ENCODE data around the gene PCNA.

Gene PCNA

GRCh38 chr20:5119435-5120184 lies at the start of gene PCNA:
PCNA (minus strand) TSS chr20:5119958; CDS start chr20:5119798, 160 bp downstream.
- DNase-seq (ENCODE audit: low read depth), result peak; percentile 95

GRCh38 chr20:5168651-5169396 lies 49.1 kb upstream of the PCNA start:
- DNase-seq (ENCODE audit: low read depth), result no peak

- no peak for DNase-seq (ENCODE audit: low read depth)
Measured at GRCh38 chr20:5164645-5165625, 45.2 kb upstream of the PCNA start.

- no peak for DNase-seq (ENCODE audit: low read depth)
Measured at GRCh38 chr20:5161536-5162164, 41.9 kb upstream of the PCNA start.

GRCh38 chr20:5160882-5161281 lies 41.1 kb upstream of the PCNA start:
- DNase-seq (ENCODE audit: low read depth), result no peak

GRCh38 chr20:5159928-5160327 lies 40.2 kb upstream of the PCNA start:
- DNase-seq (ENCODE audit: low read depth), result no peak

GRCh38 chr20:5156675-5157448 lies 37.1 kb upstream of the PCNA start:
- DNase-seq (ENCODE audit: low read depth), result no peak

- DNase-seq (ENCODE audit: low read depth), result no peak
Measured at GRCh38 chr20:5155404-5155803, 35.6 kb upstream of the PCNA start.

- DNase-seq (ENCODE audit: low read depth), result no peak
Measured at GRCh38 chr20:5154543-5154925, 34.8 kb upstream of the PCNA start.

GRCh38 chr20:5153612-5154542 lies 34.1 kb upstream of the PCNA start:
- no peak for DNase-seq (ENCODE audit: low read depth)

GRCh38 chr20:5153152-5153467 lies 33.4 kb upstream of the PCNA start:
- DNase-seq (ENCODE audit: low read depth), result no peak

- no peak for DNase-seq (ENCODE audit: low read depth)
Measured at GRCh38 chr20:5150226-5151076, 30.7 kb upstream of the PCNA start.

- DNase-seq (ENCODE audit: low read depth), result no peak
Measured at GRCh38 chr20:5149892-5150225, 30.1 kb upstream of the PCNA start.

- no peak for DNase-seq (ENCODE audit: low read depth)
Measured at GRCh38 chr20:5148581-5148980, 28.8 kb upstream of the PCNA start.

GRCh38 chr20:5146871-5147592 lies 27.3 kb upstream of the PCNA start:
- DNase-seq (ENCODE audit: low read depth), result no peak

GRCh38 chr20:5146099-5146668 lies 26.4 kb upstream of the PCNA start:
- DNase-seq (ENCODE audit: low read depth), result no peak

GRCh38 chr20:5145365-5146098 lies 25.8 kb upstream of the PCNA start:
- no peak for DNase-seq (ENCODE audit: low read depth)

GRCh38 chr20:5143851-5144250 lies 24.1 kb upstream of the PCNA start:
- no peak for DNase-seq (ENCODE audit: low read depth)
